Endometrium (tissue), 2 donors: ENCODE data around the gene POM121L2.
A peak's percentile ranks its signal among the peaks of the same experiment; 100 is the strongest.
"Not testable (repeated sequence)": the region's sequence is repeated elsewhere in the genome, so short reads cannot be mapped to it uniquely, and the experiment has no call there.

ENCODE experiments used
- FAIRE-seq: peaks from 2 replicates; lab custom pipeline; 2012; peaks lifted over from hg19 to GRCh38; lab: Jason Lieb, UNC
- donor health status: control.
- donor health status: control.

POM121L2 gene

DNA sequence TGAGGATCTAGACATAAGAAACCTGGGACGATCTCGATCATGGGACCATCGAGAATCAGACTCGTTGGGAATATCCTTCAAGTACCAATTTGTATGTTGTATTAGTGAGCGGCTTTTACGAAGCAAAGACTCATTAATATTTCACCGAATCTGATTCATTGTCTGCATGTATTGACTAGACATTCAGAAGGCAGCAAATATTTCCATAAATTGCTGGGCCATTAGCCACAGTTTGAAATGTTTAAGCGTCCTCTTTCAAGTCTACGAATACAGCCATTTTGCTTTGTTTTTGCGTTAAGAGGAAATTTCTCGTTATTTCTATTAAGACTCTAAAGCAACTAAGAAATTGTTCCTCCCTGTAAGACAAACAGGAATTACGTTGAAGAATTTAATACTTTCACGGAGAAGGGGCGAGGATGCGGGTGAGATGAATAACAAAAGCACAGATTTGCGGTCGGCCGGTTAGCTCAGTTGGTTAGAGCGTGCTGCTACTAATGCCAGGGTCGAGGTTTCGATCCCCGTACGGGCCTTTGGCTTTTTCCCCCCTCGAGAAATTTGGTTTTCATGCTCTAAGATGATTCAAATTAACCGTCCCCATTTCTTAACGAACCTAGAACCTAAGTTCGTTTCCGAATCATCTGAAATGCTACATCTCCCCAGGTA is 18.5 kb downstream of the POM121L2 start:
- FAIRE-seq = no peak

DNA sequence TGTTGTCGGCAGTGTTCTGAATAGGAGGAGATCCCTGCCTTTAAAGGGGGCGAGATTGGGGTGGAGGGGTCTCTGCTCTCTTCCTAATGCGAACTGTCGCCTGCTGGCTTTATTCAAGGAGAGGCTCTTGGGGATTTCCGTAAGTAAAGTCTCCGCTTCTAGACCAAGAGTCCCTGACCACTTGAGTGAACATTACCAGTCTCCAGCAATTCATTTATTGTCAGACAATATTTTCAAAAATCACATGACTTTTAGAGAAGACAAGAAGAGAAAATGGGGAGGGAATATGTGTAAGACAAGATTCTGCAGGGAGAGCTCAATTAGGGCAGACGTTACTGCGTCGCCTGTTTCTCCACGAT is 21.2 kb downstream of the POM121L2 start:
- no peak for FAIRE-seq

DNA sequence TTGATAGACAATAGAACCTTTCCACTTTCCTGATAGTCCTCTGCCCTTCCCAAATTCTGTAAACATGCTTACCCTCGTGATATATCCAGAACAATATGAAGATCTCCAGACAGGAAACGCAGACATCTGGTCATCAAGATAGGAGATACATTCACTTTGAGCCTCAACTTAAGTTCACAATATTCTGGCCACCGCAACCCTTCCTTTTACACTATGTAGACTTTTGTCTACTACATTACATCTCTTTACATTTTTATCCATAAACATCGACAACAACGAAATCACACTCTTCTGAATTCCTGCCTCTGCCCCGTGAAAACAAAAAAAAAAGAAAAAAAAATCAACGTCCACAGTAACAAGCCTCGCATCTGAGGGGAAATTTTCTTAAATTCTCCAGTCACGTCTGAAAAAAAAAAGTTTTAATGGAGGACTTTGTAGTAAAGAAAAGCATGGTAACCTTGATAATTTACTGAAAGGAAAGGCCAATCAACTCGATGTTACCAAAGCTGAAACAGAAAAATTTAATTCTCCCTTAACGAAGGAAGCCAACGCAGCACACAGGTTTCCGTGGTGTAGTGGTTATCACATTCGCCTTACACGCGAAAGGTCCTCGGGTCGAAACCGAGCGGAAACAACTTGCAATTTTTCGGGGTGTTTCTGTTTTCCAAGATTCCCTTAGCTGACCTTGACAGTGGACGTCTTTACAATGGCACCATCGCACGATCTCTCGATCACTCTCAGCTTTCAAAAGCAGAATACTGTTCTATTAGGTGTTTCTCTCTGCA is 21.8 kb downstream of the POM121L2 start:
- FAIRE-seq = no peak

DNA sequence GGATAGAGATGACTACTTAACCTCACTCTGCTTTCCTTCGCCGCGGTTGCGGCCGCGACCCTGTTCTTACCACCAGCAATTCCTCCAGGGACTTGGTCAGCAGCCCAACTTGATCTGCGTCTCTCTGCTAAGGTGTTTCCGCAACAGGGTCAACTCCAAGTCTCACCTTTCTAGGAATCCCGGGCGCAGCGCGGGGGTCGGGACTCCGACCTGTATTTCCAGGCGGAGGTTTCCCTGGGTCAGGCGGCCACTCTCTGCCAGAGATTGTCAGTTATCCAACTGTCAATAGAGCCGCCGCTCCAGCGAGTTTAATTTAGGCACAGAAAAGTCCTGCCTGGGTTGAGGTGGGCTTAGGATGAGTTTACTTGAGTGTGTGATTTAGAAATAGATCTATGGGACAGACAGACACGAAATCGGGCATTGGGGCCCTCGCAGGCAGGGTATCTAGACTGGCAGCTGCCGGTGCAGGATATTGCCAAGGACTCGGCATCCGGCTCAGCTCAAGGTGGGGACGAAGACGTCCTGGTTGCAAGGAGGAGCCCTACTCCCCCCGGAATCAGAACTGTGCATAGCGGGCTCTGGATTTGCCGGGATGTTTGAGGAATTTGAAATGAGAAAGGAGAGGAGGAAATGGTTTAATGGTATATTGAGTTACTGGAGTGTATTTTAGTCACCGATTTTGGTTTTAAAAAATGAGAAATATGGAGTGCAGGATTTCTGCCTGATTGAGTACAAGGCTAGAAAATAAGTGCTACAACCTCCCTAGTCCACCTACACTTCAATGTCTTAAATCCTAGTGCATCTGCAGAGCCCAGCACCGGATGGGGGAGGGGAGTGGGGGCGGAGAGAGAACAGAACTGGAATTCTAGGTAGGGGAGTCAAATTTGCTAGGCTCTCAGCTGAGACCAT is 23.7 kb downstream of the POM121L2 start:
- no peak for FAIRE-seq

DNA sequence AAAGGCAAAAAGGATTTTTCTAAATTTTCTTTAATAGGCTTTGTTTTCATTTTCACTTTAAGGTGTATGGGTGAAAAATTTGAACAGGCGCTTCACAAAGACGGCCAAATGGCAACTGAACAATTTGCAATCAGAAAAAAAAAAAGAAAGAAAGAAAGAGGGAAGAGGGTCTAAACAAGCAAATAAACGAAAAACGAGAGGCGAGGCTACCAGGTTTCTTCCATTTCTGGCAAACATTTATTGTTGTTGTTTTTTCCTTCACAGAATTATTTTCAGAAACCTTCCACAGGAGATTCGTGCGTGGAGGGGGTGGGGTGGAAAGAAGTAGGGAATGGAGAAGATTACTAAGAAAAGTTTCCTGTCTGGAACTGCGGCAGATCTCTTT is 24.3 kb downstream of the POM121L2 start:
- FAIRE-seq = no peak

DNA sequence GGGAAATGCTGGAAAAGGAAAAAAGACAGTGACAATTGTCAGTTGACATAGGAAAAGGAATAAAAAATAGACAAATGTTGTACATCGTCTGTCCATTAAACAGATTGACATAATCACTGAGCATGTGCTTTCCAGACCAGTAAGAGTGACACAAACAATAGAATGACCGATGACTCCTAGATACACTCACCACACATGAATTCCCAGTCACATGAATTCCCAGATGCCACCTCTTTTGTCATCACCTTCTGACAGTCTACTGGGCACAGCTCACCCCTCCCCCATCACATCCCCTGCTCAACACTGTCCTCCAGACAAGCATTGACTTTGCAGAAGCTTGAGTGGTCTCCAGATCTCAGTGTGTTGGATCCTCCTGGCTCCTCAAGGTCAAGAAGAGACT is 25.9 kb downstream of the POM121L2 start:
- FAIRE-seq = no peak

DNA sequence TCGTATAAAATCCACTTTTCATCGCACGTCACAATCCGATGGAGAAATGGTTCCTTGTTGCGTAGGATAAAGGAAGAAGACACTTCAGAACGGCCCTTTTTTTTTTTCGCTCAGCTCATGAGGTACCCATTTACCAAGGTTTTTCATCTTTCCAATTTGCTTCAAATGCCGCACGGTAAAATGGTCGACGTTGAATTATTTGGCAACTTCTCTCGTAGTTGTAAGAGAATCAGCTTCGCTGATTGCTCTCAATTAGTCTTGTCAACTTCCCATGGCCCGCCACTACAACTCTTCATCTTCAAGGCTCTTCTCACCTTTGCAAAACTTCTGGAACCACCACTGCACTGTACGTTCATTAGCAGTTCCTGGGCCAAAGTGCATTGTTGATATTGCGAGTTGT is 28.8 kb downstream of the POM121L2 start:
- FAIRE-seq = no peak

DNA sequence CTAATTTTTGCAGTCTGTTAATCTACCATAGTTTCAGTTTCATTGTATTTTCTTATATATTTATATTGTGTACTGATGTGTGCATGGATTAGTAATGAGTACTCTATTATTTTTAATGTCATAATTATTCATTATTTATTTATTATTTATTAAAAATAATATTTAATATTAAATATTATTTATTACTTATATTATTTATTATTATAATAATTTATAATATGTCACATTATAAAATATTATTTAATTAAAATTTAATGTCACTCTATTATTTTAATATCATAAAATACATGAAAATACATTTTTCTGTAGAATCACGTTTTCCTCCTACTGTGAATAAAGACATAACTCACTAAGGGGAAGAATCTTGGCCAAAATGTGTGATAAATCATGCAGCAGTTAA is 30.5 kb downstream of the POM121L2 start:
- FAIRE-seq = peak; percentile 72

DNA sequence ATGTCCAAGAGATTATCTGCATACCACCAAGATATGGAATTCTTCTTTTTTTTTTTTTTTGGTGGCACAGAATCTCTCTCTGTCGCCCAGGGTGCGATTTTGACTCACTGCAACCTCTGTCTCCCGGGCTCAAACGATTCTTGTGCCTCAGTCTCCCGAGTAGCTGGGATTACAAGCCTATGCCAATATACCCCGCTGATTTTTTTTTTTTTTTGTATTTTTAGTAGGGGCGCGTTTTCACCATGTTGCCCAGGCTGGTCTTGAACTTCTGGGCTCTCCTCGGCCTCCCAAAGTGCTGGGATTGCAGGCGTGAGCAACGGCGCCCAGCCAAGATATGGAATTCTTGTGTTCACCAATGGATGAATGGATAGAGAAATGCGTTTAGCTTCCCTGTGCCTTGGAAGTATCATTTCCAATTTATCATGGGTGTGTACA is 31.0 kb downstream of the POM121L2 start:
- no peak for FAIRE-seq

DNA sequence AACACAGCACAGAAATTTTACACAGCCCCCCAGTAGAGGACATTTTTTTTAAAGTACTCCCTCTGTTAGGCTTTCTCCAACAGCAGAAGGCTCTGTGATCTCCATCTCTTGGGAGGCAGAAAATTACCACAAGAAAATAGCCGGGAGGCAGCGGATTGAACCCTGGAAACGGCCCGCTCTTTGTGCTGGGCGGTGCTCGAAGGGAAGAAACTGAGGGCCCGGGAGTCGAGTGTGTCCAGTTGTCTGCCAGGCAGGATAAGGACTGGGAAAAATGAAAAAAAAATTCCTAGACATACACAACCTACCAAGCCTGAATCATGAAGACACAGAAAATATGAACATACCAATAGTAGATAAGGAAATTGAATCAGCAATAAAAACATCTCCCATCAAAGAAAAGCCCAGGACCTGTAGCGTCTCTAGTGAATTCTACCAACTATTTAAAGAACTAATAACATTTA is 31.5 kb downstream of the POM121L2 start:
- no peak for FAIRE-seq

DNA sequence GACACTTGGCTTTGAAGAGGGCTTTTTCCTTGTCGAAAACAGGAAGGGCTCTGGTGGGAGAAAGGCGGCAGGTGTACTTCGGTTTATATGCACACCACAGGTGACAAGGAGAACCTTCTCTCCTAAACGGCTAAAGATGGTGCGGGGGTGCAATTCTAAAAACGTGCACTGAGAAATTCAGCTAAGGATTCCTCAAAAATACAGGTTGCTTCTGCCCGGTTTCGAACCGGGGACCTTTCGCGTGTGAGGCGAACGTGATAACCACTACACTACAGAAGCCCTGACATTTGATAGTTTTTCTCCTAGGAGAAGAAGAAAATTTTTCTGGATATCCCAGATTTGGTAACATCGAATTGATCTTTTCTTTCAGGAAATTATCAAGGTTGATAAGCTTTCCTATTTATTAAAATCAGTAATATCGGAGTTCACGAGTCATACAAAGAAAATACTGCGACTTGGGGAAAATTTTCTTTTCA is 32.0 kb downstream of the POM121L2 start:
- no peak for FAIRE-seq

DNA sequence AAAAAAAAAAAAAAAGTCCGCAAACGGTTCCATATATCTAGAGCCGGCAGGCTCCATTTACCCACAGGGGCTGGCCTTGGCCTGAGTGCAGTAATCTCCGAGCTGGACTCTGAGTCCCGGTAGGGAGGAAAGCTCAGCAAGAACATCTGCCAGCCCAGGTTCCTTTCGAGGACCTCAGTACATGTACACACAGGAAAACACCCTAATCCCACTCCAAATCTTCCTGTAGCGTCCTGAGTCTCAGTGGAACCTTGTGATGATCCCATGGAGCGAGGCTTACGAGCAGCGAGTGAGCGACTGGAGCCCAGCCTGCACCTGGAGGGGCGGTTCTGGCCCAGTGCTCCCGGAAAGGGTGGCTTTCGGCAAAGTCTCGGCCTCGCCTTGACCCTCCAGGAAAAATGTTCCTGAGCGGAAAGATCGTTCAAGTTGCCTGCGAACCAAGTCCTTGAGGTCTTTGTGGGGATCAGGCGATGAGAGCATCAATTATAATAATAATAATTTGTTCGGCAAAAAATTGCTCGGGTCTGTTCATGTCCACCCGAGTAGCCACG is 32.5 kb downstream of the POM121L2 start:
- no peak for FAIRE-seq

DNA sequence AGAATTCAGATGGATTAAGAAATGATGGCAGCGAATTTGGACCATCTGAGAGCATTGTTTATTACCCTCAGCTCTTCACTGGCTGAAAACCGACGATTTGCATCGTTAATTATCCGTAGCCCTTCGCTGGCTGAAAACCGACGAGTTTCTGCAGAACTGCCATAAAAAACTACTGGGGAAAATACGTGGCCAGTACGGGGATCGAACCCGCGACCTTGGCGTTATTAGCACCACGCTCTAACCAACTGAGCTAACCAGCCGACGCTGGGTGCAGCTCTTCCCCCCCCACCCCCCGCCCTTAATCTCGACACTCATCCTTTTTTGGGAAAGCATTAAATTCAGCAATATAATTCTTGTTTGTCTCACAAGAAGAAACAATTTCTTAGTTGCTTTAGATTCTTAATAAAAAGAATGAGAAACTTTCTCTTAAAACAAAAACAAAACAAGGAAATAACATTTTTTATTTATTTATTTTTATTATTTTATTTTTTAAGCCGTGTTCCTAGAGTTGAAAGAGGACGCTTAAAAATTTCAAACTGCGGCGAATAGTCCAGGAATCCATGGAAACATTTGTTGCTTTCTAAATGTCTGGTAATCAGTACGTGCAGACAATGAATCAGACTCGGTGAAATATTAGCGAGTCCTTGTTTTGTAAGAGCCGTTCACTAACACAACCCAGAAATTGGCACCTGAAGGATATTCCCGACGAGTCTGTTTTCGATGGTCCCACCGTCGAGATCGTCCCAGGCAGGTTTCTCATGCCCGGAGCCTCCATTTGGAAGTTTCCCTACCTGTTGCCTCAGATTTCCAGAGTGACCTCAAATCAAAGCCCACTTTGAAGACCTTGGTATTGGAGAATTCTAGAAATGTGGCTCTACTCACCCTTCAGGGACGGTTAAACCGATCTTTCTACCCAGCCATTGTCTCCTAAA is 36.8 kb downstream of the POM121L2 start:
- no peak for FAIRE-seq

DNA sequence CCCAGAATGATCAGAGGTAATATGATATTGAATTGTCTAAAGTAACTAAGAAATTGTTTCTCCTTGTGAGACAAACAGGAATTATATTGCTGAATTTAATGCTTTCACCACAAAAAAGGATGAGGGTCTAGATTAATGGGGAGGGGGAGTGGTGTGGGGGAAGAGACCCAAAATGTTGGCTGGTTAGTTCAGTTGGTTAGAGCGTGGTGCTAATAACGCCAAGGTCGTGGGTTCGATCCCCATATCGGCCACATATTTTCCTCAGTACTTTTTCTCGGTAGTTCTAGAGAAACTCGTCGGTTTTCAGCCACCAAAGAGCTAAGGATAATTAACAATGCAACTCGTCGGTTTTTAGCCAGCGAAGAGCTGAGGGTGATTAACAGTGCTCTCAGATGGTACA is 38.3 kb downstream of the POM121L2 start:
- FAIRE-seq = no peak

DNA sequence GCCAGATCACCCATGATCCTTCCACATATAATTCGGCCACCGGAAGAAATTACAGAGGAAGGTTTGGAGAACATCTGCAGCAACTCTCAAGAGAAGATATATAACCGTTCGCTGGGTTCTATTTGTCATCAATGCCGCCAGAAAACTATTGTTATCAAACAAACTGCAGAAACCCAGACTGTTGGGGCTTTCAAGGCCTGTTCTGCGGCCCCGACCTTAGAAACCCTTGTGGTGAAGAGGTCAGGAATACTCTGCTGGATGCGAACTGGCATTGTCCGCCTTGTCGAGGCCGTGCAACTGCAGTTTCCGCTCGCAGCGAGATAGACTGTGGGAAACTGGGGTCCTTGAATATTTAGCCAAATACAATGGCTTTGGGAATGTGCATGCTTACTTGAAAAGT is 43.3 kb downstream of the POM121L2 start:
- no peak for FAIRE-seq

DNA sequence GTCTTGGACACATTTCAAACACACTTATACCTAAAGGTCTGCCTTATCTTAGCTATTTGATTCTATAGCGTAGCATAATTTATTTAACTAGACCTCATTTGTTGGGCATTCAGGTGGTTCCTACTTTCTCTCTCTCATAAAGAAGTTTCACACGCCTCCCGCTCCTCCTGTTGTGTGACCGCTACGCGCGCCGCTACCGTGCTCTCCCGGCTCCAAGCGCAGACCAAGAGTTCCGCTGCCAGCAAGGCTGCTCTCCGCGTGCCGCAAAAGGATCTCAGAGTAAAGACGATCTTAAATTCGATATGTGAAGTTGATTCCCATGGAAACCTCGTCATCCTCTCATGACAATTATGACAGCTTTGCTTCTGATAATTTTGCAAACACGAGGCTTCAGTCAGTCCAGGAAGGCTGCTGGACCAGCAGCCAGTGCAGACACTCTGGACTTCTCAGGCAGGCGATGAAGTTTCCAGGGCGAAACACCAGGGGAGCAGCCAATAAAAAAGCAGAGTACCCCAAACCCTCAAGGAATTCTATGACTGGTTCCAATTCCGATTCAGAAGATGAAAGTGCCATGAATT is 44.1 kb downstream of the POM121L2 start:
- FAIRE-seq = no peak

DNA sequence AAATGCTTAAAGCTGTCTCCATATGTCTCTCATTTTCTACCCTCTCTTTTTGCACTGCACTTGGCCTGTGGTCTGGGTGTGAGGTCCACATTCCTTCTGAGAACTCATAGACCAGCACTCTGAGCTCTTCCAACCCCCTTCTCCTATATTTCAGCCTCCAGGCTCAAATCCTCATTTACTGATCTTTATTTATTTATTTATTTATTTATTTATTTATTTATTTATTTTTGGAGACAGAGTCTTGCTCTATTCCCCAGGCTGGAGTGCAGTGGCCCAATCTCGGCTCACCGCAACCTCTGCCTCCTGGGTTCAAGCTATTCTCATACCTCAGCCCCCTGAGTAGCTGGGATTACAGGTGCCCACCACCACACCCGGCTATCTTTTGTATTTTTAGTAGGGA is 45.1 kb downstream of the POM121L2 start:
- not testable (repeated sequence) for FAIRE-seq

DNA sequence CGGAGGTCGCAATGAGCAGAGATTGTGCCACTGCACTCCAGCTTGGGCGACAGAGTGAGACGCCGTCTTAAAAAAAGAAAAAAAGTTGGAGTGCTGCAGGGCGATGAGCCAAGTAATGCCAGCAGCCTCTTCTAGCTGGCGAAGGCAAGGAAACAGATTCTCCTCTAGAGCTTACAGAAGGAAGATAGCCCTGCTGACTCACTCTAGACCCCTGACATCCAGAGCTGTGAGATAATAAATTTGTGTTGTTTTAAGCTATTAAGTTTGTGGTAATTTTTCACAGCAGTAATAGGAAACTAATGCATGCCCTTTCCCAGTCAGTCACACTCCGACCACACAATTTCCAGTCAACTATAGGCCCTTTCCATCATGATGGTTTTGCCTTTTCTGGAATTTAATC is 48.2 kb downstream of the POM121L2 start:
- FAIRE-seq = no peak

DNA sequence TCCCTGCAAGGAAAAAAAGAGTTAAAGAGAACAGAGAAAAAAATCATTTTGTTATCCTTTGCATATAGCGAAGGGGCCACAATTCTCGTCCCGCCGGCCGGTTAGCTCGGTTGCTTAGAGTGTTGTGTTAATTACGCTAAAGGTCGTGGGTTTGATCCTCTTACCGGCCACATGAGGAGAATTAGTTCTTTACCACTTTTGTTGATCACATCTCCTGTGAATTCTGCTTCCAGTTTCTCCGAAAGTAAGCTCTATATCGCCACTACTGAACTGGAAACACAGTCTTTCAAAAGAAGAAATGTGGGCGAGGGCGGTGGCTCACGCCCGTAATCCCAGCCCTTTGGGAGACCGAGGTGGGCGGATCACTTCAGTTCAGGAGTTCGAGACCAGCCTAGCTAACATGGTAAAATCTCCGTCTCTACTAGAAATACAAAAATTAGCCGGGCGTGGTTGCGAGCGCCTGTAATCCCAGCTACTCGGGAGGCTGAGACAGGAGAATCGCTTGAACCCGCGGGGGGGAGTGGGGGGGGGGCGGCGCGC is 51.2 kb downstream of the POM121L2 start:
- no peak for FAIRE-seq

DNA sequence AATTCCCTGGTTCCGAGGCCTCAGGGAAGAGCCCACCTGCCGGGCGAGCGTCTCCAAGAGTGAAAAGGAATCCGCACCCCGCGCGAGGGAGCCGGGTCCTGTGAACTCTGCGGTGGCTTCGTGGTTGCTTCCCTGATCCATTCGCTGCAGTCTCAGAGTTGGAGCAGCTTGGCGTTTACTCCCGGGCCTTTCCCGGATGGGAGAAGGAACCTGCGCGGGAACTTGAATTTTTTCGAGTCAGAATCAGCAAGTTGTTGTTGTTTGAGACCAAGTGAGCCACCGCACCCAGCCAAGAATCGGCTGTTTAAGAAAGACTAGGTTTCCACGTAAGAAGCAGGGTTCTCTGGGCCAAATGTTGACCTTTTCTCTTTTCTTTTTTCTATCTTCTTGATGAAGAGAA is 51.7 kb downstream of the POM121L2 start:
- FAIRE-seq = no peak
